Putamen (tissue), 1 donor: ENCODE measurements around the gene ADAT1.
A peak's percentile ranks its signal among the peaks of the same experiment; 100 is the strongest.

Experiments used
- DNase-seq: peaks from one replicate; pipeline ENCODE4 v3.0.0-alpha.2; 2016; ENCODE audit warnings: low spot score

ADAT1 gene

DNA sequence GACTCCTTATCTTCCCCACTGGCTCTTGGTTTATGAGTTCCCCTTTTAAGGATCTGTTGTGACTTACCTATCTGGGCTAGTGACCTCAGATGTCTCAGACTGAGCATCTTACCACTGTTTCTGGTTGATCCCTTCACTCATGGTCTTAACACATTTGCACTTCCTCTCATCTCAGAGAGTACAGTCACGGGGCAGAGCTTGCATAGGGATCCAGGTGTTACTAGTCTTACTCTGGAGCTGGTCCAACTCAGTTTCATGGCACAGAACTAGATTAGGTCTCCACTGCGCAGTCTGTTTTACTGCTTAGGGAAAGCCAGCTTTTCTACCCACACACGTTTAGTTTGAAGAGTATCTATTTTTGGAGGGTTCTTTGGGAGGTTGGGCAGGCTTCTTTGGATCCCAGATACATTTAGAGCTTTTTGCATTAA lies 46.7 kb downstream of the ADAT1 start:
- peak; percentile 84 for DNase-seq

DNA sequence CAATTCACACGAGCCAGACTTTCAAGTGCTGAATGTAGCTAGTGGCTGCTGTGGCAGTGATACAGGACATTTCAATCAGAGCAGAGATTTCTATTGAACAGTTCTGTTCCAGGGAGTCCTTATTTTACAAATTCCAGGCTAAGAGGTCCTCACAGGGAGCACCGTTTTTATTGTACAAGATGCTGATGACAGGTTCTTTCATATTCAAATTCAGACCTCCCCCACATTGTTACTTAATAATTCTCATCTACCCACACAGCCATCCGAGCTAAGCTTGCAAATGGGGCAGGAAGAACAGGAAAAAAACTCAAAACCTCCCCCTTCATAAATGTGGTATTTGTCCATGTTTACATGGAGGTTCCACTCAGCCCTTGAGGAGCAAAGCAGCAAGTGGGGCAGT lies 47.1 kb downstream of the ADAT1 start:
- DNase-seq = peak; percentile 64

GRCh38 chr16:75573955-75574354 lies 49.1 kb downstream of the ADAT1 start:
- DNase-seq = no peak

DNA sequence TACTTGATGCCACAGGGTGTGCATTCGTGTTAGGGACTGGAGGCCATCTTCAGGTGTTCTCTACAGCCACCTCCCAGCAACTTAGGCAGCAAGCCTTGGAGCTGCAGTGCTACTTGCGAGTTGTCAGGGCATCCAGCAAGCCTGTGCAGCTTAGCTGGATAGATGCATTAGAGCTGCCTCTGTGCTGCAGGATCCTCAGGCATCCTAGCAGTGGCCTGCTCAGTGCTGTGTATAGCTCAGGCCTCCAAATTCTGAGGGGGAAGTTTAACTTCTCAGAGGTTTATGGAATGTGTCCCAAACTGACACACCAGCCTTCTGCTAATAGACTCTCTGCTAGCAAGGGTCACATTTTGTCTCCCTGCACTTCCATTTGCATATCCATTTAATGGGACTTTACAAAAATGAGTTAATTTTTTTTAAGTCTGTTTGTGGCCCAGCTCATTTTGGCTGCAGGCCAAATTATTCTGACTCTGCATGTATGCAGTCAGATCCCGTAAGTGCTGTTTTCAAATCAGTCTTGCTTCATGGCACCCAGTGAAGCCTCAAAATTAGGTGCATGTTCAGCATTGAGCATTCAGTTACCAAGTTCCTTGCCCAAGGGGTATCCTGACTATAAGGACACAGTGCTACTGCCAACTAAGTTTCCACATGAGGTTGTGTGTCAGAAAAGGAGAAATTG lies 50.1 kb downstream of the ADAT1 start:
- no peak for DNase-seq

GRCh38 chr16:75570396-75571065 lies 52.5 kb downstream of the ADAT1 start:
- DNase-seq = no peak

DNA sequence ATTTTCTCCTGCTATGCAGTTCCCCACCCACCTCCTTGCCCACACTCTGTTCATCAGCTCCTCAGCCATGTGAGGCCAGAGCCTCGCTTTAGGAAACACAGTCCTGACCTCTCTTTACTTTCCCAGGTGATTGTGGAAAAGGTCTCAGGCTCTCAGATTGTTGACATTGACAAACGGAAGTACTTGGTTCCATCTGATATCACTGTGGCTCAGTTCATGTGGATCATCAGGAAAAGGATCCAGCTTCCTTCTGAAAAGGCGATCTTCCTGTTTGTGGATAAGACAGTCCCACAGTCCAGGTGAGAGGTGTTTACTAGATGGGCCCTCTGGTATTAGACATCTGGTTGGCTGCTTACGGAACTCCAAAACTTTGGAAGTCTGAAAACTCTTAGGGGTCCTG lies 55.2 kb downstream of the ADAT1 start:
- no peak for DNase-seq

GRCh38 chr16:75566758-75567255 lies 56.3 kb downstream of the ADAT1 start:
- DNase-seq = no peak

- peak; percentile 83 for DNase-seq
Observed at GRCh38 chr16:75566040-75566757, 56.9 kb downstream of the ADAT1 start, which contains the start of gene GABARAPL2. Gene GABARAPL2 (plus strand): TSS chr16:75566379. CDS start chr16:75566487, 108 bp downstream.

DNA sequence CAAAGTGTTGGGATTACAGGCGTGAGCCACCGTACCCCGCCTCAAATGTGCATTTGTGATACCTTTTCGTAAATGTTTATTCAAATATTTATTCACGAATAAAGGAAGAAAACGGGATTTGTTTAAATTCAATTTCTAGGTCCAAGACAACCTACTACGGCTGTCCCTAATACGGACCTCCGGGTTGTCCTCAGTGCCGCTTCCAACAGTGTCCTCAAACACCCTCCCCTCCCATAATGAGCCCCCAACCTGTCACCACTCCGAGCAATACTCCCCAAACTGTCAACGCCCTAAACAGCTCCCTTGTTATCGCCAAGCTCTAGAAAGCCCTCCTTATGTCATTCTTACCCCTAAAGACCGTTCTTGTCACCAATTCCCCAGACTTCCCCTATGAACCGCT lies 57.4 kb downstream of the ADAT1 start:
- DNase-seq = no peak

DNA sequence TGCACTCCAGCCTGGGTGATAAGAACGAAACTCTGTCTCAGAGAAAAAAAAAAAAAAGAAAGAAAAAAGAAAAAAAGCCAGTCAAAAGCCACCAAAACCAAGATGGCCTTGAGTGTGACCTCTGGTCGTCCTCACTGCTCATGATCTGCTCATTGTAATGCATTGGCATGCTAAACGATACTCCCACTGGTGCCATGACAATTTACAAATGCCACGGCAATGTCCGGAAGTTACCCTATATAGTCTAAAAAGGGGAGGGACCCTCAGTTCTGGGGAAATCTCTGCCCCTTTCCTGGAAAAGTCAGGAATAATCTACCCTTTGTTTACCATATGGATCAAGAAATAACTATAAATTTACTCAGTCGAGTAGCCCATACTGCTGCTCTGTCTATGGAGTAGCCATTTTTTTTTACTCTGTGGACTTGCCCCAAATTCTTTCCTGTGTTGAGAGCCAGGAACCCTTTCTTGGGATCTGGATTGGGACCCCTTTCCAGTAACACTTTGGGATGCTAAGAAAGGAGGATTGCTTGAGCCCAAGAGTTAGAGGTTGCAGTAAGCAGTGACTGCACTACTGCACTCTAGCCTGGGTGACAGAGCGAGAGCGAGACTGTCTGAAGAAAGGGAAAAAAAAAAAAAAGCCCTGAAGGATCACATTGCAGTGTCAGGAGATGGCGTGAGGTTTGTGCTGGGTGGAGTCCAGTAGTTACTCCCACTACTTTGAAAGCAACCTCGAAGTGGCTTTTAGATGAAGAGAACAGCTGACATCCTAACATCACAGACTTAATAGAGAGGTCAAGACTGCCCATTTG lies 63.3 kb downstream of the ADAT1 start:
- DNase-seq = no peak

DNA sequence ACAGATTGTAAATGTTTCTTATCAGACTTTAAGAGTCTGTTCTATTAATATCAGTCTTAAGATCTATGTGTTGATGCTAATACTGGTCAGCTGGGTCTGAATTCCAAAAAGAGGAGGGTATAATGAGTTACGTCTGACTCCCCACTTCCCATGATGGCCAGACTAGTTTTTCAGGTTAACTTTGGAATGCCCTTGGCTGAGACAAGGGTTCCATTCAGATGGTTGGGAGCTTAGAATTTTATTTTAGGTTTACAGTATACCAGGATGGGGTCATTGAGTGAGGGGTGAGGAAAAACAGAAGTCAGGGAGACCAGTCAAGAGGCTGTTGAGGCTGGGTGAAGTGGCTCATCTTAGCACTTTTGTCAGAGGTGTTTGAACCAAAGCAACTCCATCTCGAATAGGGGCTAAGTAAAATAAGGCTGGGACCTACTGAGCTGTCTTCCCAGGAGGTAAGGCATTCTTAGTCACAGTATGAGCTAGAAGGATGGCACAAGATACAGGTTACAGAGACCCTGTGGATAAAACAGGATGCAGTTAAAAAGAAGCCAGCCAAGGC lies 64.2 kb downstream of the ADAT1 start:
- no peak for DNase-seq

DNA sequence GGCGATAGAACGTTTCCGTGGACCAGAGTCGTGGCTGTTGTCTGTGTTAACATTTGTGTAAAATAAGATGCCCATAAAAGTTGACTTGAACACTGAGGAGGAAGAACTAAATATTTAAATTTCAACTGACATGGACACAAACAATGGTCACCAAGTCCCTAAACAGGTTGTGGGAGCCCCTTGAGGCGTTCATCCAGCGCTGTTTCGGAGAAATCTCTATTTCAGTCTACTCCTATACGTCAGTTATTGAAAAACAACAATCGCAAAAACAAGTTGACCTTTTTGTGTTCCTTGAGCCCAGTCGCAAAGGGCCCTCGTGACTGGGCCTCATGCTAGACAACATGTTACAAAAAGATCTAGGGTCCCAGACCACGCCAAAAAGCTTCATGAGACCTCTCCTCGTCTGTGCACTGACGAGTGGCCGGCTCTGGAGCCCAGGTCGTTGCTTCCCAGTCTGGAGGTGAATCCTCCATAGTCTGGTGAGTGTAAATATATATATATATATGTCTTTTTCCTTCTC lies 66.6 kb downstream of the ADAT1 start:
- no peak for DNase-seq

DNA sequence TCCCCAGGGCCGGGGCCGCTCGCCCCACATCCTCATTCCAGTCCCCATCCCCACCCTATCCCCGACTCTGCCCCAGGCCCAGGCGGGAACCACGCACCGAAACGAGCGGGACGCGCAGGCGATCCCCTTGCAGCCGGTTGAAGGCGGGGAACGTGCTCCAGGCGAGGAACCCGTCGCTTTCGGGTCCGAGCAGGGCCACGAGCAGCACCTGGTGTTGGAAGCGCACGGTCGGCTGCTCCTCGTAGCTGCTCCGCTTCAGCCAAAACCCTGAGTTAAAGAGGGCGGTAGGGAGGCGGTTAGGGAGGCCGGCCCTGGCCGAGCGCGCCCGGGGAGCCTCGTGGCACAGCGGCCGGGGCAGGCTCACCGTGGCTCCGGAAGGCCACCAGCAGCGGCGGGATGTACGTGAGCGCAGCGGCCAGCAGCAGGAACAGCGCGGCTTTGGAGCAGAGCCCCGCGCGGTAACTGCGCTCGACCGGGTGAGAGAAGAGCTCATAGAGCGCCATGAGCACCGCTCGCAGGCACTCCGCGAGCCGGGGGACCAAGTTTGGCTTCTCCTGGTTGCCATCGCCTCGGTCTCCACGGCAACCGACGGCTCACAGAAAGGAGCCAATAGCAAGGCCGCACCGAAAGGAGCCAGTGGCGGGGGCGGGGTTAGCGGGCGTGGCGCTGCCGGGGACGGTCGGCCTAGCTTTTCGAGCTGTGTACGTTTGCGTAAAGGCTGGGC lies 67.2 kb downstream of the ADAT1 start, which contains the start of gene TMEM231:
Gene TMEM231, minus strand, starts transcription at position 546 of the 724 bp plus-strand sequence. Its CDS starts 43 bp downstream, at position 503.
- DNase-seq = peak; percentile 95

- DNase-seq = peak; percentile 86
Observed at GRCh38 chr16:75555213-75555706, 67.8 kb downstream of the ADAT1 start.

DNA sequence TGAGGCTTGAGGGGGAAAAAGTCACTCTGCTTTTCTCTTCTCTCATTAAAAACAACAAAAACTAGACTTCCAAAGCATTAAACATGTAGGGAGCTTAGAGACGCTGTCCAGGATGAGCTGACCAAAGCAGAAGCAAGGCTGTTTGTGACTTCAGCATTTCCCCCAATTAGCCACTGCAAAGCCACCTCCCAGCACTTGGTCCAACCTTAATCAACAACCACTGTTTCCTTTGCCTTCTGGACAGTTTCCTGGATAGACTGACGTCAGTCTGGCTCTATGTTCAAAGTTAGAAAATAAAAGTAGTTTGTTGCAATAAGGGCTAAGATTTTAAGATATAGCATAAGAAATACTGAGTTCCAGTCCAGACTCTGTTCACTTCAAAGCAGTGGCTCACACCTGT lies 70.1 kb downstream of the ADAT1 start:
- no peak for DNase-seq

DNA sequence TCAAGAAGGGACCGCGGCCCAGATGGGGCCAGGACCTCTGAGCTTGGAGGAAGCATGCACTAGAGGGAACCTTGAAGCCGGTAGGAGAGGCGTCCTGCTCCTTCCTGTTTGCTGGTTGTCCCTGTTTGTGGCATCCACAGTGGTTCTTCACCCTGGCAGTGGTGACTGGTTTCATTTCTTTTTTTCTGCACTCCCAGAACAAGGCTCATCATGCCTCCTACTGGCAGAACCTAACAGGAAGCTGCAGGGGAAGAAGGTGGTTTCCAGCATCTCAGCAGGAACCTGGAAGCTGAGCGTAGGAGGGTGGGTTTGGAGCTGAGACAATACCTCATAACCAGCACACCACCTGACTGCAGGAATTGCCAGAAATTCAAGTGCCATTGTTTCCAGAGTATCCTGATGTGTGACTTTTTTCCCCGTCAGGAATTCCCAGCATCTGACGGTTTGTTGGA lies 72.8 kb downstream of the ADAT1 start:
- DNase-seq = peak; percentile 74
